Epidermal melanocyte (primary cell): ENCODE measurements around the gene PPP4R3A.
"Not testable (repeated sequence)": the region's sequence is repeated elsewhere in the genome, so short reads cannot be mapped to it uniquely, and the experiment has no call there.

ENCODE experiments used
- DNase-seq: peaks from one replicate; pipeline ENCODE4 v3.0.0; 2011; ENCODE audit warnings: low spot score; ENCODE audit not compliant: insufficient read length

The PPP4R3A gene

GRCh38 chr14:91438845-91439244, 71.3 kb downstream of the PPP4R3A start:
- no peak for DNase-seq

- DNase-seq, result not testable (repeated sequence)
Observed at GRCh38 chr14:91436266-91436665, 73.8 kb downstream of the PPP4R3A start.

- DNase-seq, result no peak
Observed at GRCh38 chr14:91429385-91429784, 80.7 kb downstream of the PPP4R3A start.

- not testable (repeated sequence) for DNase-seq
Observed at GRCh38 chr14:91428931-91429330, 81.2 kb downstream of the PPP4R3A start.

GRCh38 chr14:91425531-91425944, 84.6 kb downstream of the PPP4R3A start:
- DNase-seq, result not testable (repeated sequence)

GRCh38 chr14:91424813-91425530, 85.1 kb downstream of the PPP4R3A start:
- no peak for DNase-seq

GRCh38 chr14:91420686-91421085, 89.4 kb downstream of the PPP4R3A start:
- DNase-seq, result no peak

GRCh38 chr14:91419451-91419850, 90.7 kb downstream of the PPP4R3A start:
- DNase-seq, result no peak

- no peak for DNase-seq
Observed at GRCh38 chr14:91419044-91419397, 91.1 kb downstream of the PPP4R3A start.

GRCh38 chr14:91418387-91419043, 91.6 kb downstream of the PPP4R3A start:
- DNase-seq, result no peak

GRCh38 chr14:91417983-91418386, 92.1 kb downstream of the PPP4R3A start:
- no peak for DNase-seq

- DNase-seq, result no peak
Observed at GRCh38 chr14:91417120-91417982, 92.8 kb downstream of the PPP4R3A start, which contains the start of gene CCDC88C. Gene CCDC88C, minus strand, starts transcription at chr14:91417820. Its CDS starts 130 bp downstream, at chr14:91417690.

- no peak for DNase-seq
Observed at GRCh38 chr14:91416744-91417119, 93.4 kb downstream of the PPP4R3A start.

- DNase-seq, result no peak
Observed at GRCh38 chr14:91415794-91416743, 94.0 kb downstream of the PPP4R3A start.

GRCh38 chr14:91414475-91414833, 95.7 kb downstream of the PPP4R3A start:
- no peak for DNase-seq

- DNase-seq, result no peak
Observed at GRCh38 chr14:91413547-91414474, 96.3 kb downstream of the PPP4R3A start.

GRCh38 chr14:91412939-91413338, 97.2 kb downstream of the PPP4R3A start:
- DNase-seq, result no peak

- DNase-seq, result no peak
Observed at GRCh38 chr14:91410771-91411536, 99.2 kb downstream of the PPP4R3A start.
